ENCODE results near the gene PLD1. TPM values are rescaled to one million over a fixed set of nuclear protein-coding genes. Genes with fewer than 3 reads are reported as not detected.
A peak's percentile ranks its signal among the peaks of the same experiment; 100 is the strongest.

PLD1 gene
- total RNA-seq, 4 donors from 2014 or later: 30.9 to 67.9 (median 56.0) TPM

- H3K27ac ChIP-seq: peak overlapping the region; percentile 65 to 91 (median 87)
- no peak for DNase-seq
- no peaks in the 10 kb centered on the region for H3K9me3 ChIP-seq
- TF ChIP-seq CTCF (IDR thresholded peaks at IDR 0.05) (no peak), POLR2A (IDR thresholded peaks at IDR 0.05) (no peak)
- intact Hi-C loops (cut with DNase I): no loop called here
- WGBS, 2 donors: 24 to 54% methylated on average over 6 of the region's 6 CpGs
- H3K36me3 ChIP-seq: no peaks in the 10 kb centered on the region
- H3K4me1 ChIP-seq: peaks cover 14 to 96% (median 46%) of the 10 kb centered on the region in 3 donors
- H3K27me3 ChIP-seq: no peaks in the 10 kb centered on the region
- no peak overlapping the region for H3K4me3 ChIP-seq
Measured at GRCh38 chr3:171804618-171805389, 5.5 kb downstream of the PLD1 start.

GRCh38 chr3:171803044-171803443 lies 7.2 kb downstream of the PLD1 start:
- Histone ChIP-seq H3K27ac (peak overlapping the region; percentile 64 to 91 (median 84)), H3K27me3 (no peaks in the 10 kb centered on the region)

GRCh38 chr3:171802590-171802956 lies 7.7 kb downstream of the PLD1 start:
- no peaks in the 10 kb centered on the region for H3K36me3 ChIP-seq
- no peaks in the 10 kb centered on the region for H3K27me3 ChIP-seq
- TF ChIP-seq CTCF (IDR thresholded peaks at IDR 0.05) (no peak), POLR2A (IDR thresholded peaks at IDR 0.05) (no peak)
- no peaks in the 10 kb centered on the region for H3K9me3 ChIP-seq
- WGBS, 2 donors: 62 to 71% methylated on average over 3 of the region's 3 CpGs
- DNase-seq: no peak
- H3K27ac ChIP-seq: peak overlapping the region; percentile 64 to 91 (median 84)
- peaks cover 14 to 100% (median 46%) of the 10 kb centered on the region in 3 donors for H3K4me1 ChIP-seq
- no peak overlapping the region for H3K4me3 ChIP-seq
- intact Hi-C loops (cut with DNase I): no loop called here

More at GRCh38 chr3:171803044-171803443, 7.2 kb downstream of the PLD1 start:
- no peak overlapping the region for H3K4me3 ChIP-seq
- no peaks in the 10 kb centered on the region for H3K36me3 ChIP-seq
- WGBS, 2 donors: 78 to 90% methylated on average over 4 of the region's 4 CpGs
- H3K4me1 ChIP-seq: peaks cover 14 to 100% (median 46%) of the 10 kb centered on the region in 3 donors
- DNase-seq: no peak
- TF ChIP-seq CTCF (IDR thresholded peaks at IDR 0.05) (no peak), POLR2A (IDR thresholded peaks at IDR 0.05) (no peak)
- no peaks in the 10 kb centered on the region for H3K9me3 ChIP-seq
- intact Hi-C loops (cut with DNase I): no loop called here

GRCh38 chr3:171801738-171802589 lies 8.3 kb downstream of the PLD1 start:
- peak overlapping the region; percentile 67 to 91 (median 84) for H3K27ac ChIP-seq
- no peaks in the 10 kb centered on the region for H3K27me3 ChIP-seq
- no peaks in the 10 kb centered on the region for H3K9me3 ChIP-seq
- 21 to 23% methylated on average over 4 of the region's 4 CpGs for WGBS, 2 donors
- DNase-seq: no peak
- H3K4me3 ChIP-seq: no peak overlapping the region
- peaks cover 14 to 100% (median 48%) of the 10 kb centered on the region in 3 donors for H3K4me1 ChIP-seq
- intact Hi-C loops (cut with DNase I): no loop called here
- H3K36me3 ChIP-seq: no peaks in the 10 kb centered on the region
- TF ChIP-seq CTCF (IDR thresholded peaks at IDR 0.05) (no peak), POLR2A (IDR thresholded peaks at IDR 0.05) (no peak)

GRCh38 chr3:171799501-171799900 lies 10.8 kb downstream of the PLD1 start:
- Histone ChIP-seq H3K27me3 (no peaks in the 10 kb centered on the region), H3K9me3 (no peaks in the 10 kb centered on the region), H3K36me3 (no peaks in the 10 kb centered on the region), H3K4me3 (no peak overlapping the region), H3K27ac (peak overlapping the region in 1 of 4 donors; percentile 78), H3K4me1 (peaks cover 7 to 89% (median 34%) of the 10 kb centered on the region in 3 donors)
- intact Hi-C loops (cut with DNase I): no loop called here
- no peak for DNase-seq
- no peak for TF ChIP-seq POLR2A (IDR thresholded peaks at IDR 0.05)
- TF ChIP-seq CTCF (IDR thresholded peaks at IDR 0.05): no peak
- WGBS, 2 donors: 90 to 100% methylated on average over 1 of the region's 1 CpG

All from esophagus squamous epithelium (tissue), 5 donors.